HepG2 (cell line): ENCODE measurements around the gene CASP3. TPM values are rescaled to one million over a fixed set of nuclear protein-coding genes. Genes with fewer than 3 reads are reported as not detected.

Experiments
- ATAC-seq: fragments of 200-7000 bp; cut with Tn5 transposase; 3 replicates; pipeline ENCODE4 v1.9.1; 2020; ENCODE audit warnings: mild to moderate bottlenecking, moderate library complexity
- BruUV-seq: library from RNA; stranded (reverse); fragments of 400-500 nt; replicated peaks from 2 replicates; lab custom pipeline; 2021; lab: Mats Ljungman, UMichigan
- CTCF ChIA-PET: fragments of 300-600 bp; formaldehyde crosslinking; extraction: SDS; loops from one replicate; lab custom pipeline; 2021; ENCODE audit warnings: low total read pairs, inconsistent platforms, low intra/inter-chr PET ratio; lab: Yijun Ruan, JAX
- POLR2A ChIA-PET: fragments of 350-600 bp; sonication (Branson Sonifier 250); formaldehyde crosslinking; loops from one replicate; lab custom pipeline; 2020; ENCODE audit warnings: antibody characterized with exemption, inconsistent platforms; lab: Yijun Ruan, JAX
- DNase-seq: peaks from one replicate; pipeline ENCODE4 v3.0.0-alpha.2; 2015; ENCODE audit warnings: low spot score
- FAIRE-seq: peaks from 3 replicates; lab custom pipeline; 2011; peaks lifted over from hg19 to GRCh38; lab: Jason Lieb, UNC
- H2AFZ ChIP-seq: one replicate; pipeline ENCODE4 v1.6.1; 2011; ENCODE audit warnings: low read length, inconsistent platforms
- H3K27ac ChIP-seq: fragments of 300-600 bp; 3 replicates; pipeline ENCODE4 v1.8.0; 2011; ENCODE audit warnings: mixed run types, mild to moderate bottlenecking, mixed read lengths, low read length, inconsistent platforms; ENCODE audit not compliant: insufficient read depth; ENCODE audit errors: extremely low read length
- H3K27me3 ChIP-seq, 2 experiments: fragments of 200-600 bp in 1 of 2; 2 replicates in 1 of 2; 3 replicates in 1 of 2; pipeline versions ENCODE4 v1.6.0 to v1.8.0; 2011; ENCODE audit warnings: low read length in 2 of 2, mild to moderate bottlenecking in 2 of 2, moderate library complexity in 2 of 2, inconsistent platforms in 1 of 2; ENCODE audit not compliant: insufficient read depth in 2 of 2, control insufficient read depth in 1 of 2
- H3K36me3 ChIP-seq, 2 experiments: fragments of 200-600 bp in 1 of 2; replicated peaks in 1 of 2; 2 replicates in 1 of 2; 3 replicates in 1 of 2; pipeline versions ENCODE4 v1.5.1 to v1.8.0; 2011; ENCODE audit warnings: low read length in 2 of 2, inconsistent platforms in 1 of 2; ENCODE audit not compliant: insufficient read depth in 2 of 2, control insufficient read depth in 1 of 2
- H3K4me1 ChIP-seq: 2 replicates; pipeline ENCODE4 v1.5.1; 2012; ENCODE audit warnings: low read length, inconsistent platforms; ENCODE audit not compliant: insufficient read depth
- H3K4me2 ChIP-seq: 2 replicates; pipeline ENCODE4 v1.6.0; 2011; ENCODE audit warnings: low read depth, low read length, inconsistent platforms
- H3K4me3 ChIP-seq, 3 experiments: fragments of 200-600 bp in 1 of 3; sonication (generic), shearing (Covaris generic) in 1 of 3; replicated peaks in 1 of 3; 2 replicates each; pipeline ENCODE4 v1.5.1; 2011 to 2016; ENCODE audit warnings: low read length in 3 of 3, inconsistent platforms in 2 of 3, low read depth in 2 of 3, mild to moderate bottlenecking in 2 of 3, control low read depth in 1 of 3, mixed read lengths in 1 of 3; ENCODE audit not compliant: insufficient read depth in 1 of 3
- H3K79me2 ChIP-seq: one replicate; pipeline ENCODE4 v1.6.1; 2011; ENCODE audit warnings: low read length, inconsistent platforms; ENCODE audit not compliant: insufficient read depth
- H3K9ac ChIP-seq: 2 replicates; pipeline ENCODE4 v1.6.0; 2011; ENCODE audit warnings: mild to moderate bottlenecking, low read depth, low read length, inconsistent platforms; ENCODE audit not compliant: insufficient read depth
- H3K9me3 ChIP-seq: 2 replicates; pipeline ENCODE4 v1.5.1; 2012; ENCODE audit warnings: mild to moderate bottlenecking, low read length
- H4K20me1 ChIP-seq: 2 replicates; pipeline ENCODE4 v1.6.0; 2011; ENCODE audit warnings: inconsistent platforms, mild to moderate bottlenecking, low read length, moderate library complexity; ENCODE audit not compliant: insufficient read depth
- ARNT2 ChIP-seq: sonication (generic); formaldehyde crosslinking; IDR thresholded peaks from 2 replicates; pipeline ENCODE4 v1.8.0; 2022; ENCODE audit warnings: mild to moderate bottlenecking, low read depth, missing genetic modification reagents, moderate library complexity
- FOXM1 ChIP-seq: sonication (generic); formaldehyde crosslinking; IDR thresholded peaks from 2 replicates; pipeline ENCODE4 v1.5.0; 2020; ENCODE audit warnings: missing genetic modification reagents
- HOXA3 ChIP-seq: sonication (generic); formaldehyde crosslinking; IDR thresholded peaks from 2 replicates; pipeline ENCODE4 v1.5.0; 2020; ENCODE audit warnings: missing genetic modification reagents
- MXD4 ChIP-seq: IDR thresholded peaks from 2 replicates; pipeline ENCODE4 v1.6.1; 2016; ENCODE audit warnings: mild to moderate bottlenecking, missing biosample characterization, missing genetic modification reagents
- MYC ChIP-seq: sonication (generic); formaldehyde crosslinking; IDR thresholded peaks from 2 replicates; pipeline ENCODE4 v1.9.0; 2021; ENCODE audit warnings: missing genetic modification reagents, borderline replicate concordance
- PRPF4 ChIP-seq: fragments of 200-400 bp; formaldehyde crosslinking; IDR thresholded peaks from 2 replicates; pipeline ENCODE4 v1.6.1; 2016; ENCODE audit warnings: low read length, low read depth; ENCODE audit not compliant: poor library complexity, severe bottlenecking
- RAD21 ChIP-seq: fragments of 450-650 bp; formaldehyde crosslinking; IDR thresholded peaks from 2 replicates; pipeline ENCODE4 v1.5.0; 2020; ENCODE audit warnings: mild to moderate bottlenecking
- RNF2 ChIP-seq: fragments of 450-650 bp; conservative IDR thresholded peaks from 2 replicates; pipeline ENCODE4 v1.6.1; 2016; ENCODE audit warnings: low read depth
- ZHX1 ChIP-seq: sonication (generic); formaldehyde crosslinking; IDR thresholded peaks from 2 replicates; pipeline ENCODE4 v1.8.1; 2022; ENCODE audit warnings: low read depth, mild to moderate bottlenecking, missing genetic modification reagents
- ZMYM3 ChIP-seq: sonication (generic); formaldehyde crosslinking; IDR thresholded peaks from 2 replicates; pipeline ENCODE4 v1.5.1; 2020; ENCODE audit warnings: mild to moderate bottlenecking, missing genetic modification reagents
- ZNF530 ChIP-seq: sonication (generic); formaldehyde crosslinking; IDR thresholded peaks from 2 replicates; pipeline ENCODE4 v1.5.0; 2020; ENCODE audit warnings: low read depth, mild to moderate bottlenecking, missing genetic modification reagents
- ZNF609 ChIP-seq: sonication (generic); formaldehyde crosslinking; IDR thresholded peaks from 2 replicates; pipeline ENCODE4 v1.4.0; 2020; ENCODE audit warnings: mild to moderate bottlenecking, missing genetic modification reagents, borderline replicate concordance
- ZSCAN30 ChIP-seq: sonication (generic); formaldehyde crosslinking; IDR thresholded peaks from 2 replicates; pipeline ENCODE4 v1.5.0; 2020; ENCODE audit warnings: mild to moderate bottlenecking, missing genetic modification reagents
- WGBS: methylation state at CpG from one replicate; pipeline ENCODE4 v1.1.6; 2017; ENCODE audit warnings: low lambda C conversion rate; 5-methylcytosine and 5-hydroxymethylcytosine counted together
- in situ Hi-C: cut with HindIII; loops from 2 replicates; pipeline ENCODE4 v1.10.0; 2017; ENCODE audit warnings: low pct_unique_long_range_greater_than_20kb; ENCODE audit not compliant: extremely low pct_ligation_motif_present
- intact Hi-C: fragments of 100-400 bp; cut with micrococcal nuclease; formaldehyde crosslinking; loops from one replicate; pipeline ENCODE4 v1.10.0; 2022; ENCODE audit not compliant: unreplicated experiment
- polyA plus RNA-seq, 8 experiments: library from polyadenylated mRNA; depleted of rRNA in 3 of 8; stranded (reverse) in 7 of 8; unstranded in 1 of 8; fragments of >200 nt; fragmentation: Illumina TruSeq in 4 of 8; extraction: Trizol in 4 of 8; gene quantifications; 2 replicates each; pipeline versions ENCODE4 v1.2.1 to v1.2.3, GENCODE V29; 2011 to 2016; ENCODE audit warnings: low read depth in 4 of 8, missing spikeins in 1 of 8, mixed read lengths in 1 of 8; ENCODE audit not compliant: insufficient read depth in 1 of 8
- total RNA-seq, 5 experiments: library from RNA; depleted of rRNA; stranded (reverse); fragments of >200 nt; fragmentation: Illumina TruSeq; extraction: Trizol; gene quantifications; 2 replicates each; pipeline ENCODE4 v1.2.3, GENCODE V29; 2016; ENCODE audit warnings: low read depth in 1 of 5
- TF ChIP-seq, protein P1 (sequence below): sonication (generic); formaldehyde crosslinking; conservative IDR thresholded peaks from 2 replicates; pipeline ENCODE4 v1.4.0; 2020; ENCODE audit warnings: missing genetic modification reagents
- TF ChIP-seq, protein P2 (sequence below): IDR thresholded peaks from 2 replicates; pipeline ENCODE4 v1.6.1; 2016; ENCODE audit warnings: mild to moderate bottlenecking

Gene CASP3
- total and polyA plus RNA-seq, 2 of the 13 experiments (the other 11 are each of a cell fraction or from before 2014, with no cell fraction given) = 26.0 to 77.8 TPM

DNA sequence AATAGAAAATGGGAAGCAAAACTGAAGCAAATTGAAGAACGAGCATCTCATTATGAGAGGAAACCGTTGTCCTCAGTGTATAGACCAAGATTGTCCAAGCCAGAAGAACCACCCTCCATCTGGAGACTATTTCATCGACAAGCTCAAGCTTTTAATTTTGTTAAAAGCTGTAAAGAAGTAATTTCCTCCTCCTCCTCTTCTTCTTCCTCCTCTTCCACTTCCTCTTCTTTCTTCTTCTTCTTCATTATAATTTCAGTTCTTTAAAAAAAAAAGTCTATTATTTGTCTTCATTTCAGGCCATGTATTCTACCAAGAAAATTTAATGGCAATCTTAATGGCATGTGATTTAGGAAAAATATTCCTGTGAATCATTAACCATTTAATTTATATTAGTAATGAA lies 7.9 kb upstream of the CASP3 start:
- no peak for FAIRE-seq
- CTCF ChIA-PET = no interaction called here
- H2AFZ ChIP-seq = no peak overlapping the region
- TF ChIP-seq HOXA3 (no peak), ZNF609 (CRISPR knock-in tag) (no peak), MXD4 (CRISPR knock-in tag) (no peak), RAD21 (CRISPR knock-in tag) (no peak), ZNF530 (CRISPR knock-in tag) (no peak), ZSCAN30 (CRISPR knock-in tag) (no peak), ARNT2 (CRISPR knock-in tag) (no peak), FOXM1 (CRISPR knock-in tag) (no peak), ZHX1 (no peak), RNF2 (no peak), PRPF4 (no peak), ZMYM3 (CRISPR knock-in tag) (no peak), MYC (no peak)
- TF ChIP-seq, protein P1, sequence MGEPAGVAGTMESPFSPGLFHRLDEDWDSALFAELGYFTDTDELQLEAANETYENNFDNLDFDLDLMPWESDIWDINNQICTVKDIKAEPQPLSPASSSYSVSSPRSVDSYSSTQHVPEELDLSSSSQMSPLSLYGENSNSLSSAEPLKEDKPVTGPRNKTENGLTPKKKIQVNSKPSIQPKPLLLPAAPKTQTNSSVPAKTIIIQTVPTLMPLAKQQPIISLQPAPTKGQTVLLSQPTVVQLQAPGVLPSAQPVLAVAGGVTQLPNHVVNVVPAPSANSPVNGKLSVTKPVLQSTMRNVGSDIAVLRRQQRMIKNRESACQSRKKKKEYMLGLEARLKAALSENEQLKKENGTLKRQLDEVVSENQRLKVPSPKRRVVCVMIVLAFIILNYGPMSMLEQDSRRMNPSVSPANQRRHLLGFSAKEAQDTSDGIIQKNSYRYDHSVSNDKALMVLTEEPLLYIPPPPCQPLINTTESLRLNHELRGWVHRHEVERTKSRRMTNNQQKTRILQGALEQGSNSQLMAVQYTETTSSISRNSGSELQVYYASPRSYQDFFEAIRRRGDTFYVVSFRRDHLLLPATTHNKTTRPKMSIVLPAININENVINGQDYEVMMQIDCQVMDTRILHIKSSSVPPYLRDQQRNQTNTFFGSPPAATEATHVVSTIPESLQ (CRISPR knock-in tag) = no peak
- TF ChIP-seq, protein P2, sequence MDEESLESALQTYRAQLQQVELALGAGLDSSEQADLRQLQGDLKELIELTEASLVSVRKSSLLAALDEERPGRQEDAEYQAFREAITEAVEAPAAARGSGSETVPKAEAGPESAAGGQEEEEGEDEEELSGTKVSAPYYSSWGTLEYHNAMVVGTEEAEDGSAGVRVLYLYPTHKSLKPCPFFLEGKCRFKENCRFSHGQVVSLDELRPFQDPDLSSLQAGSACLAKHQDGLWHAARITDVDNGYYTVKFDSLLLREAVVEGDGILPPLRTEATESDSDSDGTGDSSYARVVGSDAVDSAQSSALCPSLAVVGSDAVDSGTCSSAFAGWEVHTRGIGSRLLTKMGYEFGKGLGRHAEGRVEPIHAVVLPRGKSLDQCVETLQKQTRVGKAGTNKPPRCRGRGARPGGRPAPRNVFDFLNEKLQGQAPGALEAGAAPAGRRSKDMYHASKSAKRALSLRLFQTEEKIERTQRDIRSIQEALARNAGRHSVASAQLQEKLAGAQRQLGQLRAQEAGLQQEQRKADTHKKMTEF (CRISPR knock-in tag) = no peak

More for the DNA sequence above, 7.9 kb upstream of the CASP3 start:
- POLR2A ChIA-PET = no interaction called here
- Histone ChIP-seq H3K4me3 (no peak overlapping the region), H3K27me3 (no peaks in the 10 kb centered on the region), H4K20me1 (no peaks in the 10 kb centered on the region), H3K9me3 (no peaks in the 10 kb centered on the region), H3K36me3 (no peaks in the 10 kb centered on the region; a peak in 1 of 5 replicates), H3K4me2 (no peak overlapping the region), H3K4me1 (0 out of 2 replicates have a peak, but pooled peaks cover under 1% of the 10 kb centered on the region), H3K79me2 (no peaks in the 10 kb centered on the region), H3K27ac (no peak overlapping the region), H3K9ac (no peak overlapping the region)
- ATAC-seq = no peak
- intact Hi-C loops = no loop called here
- in situ Hi-C loops = no loop called here
- no TSS peak for BruUV-seq
- no peak for DNase-seq
- 96% methylated on average over 3 of the region's 3 CpGs for WGBS
